Nasal cavity respiratory epithelium epithelial cell of viscerocranial mucosa (primary cell): ENCODE measurements around the gene GAGE12J. TPM values are rescaled to one million over a fixed set of nuclear protein-coding genes. Genes with fewer than 3 reads are reported as not detected.

Experiments
- total RNA-seq: library from RNA; depleted of rRNA; stranded (reverse); fragments of >200 nt; gene quantifications from 2 replicates; pipeline ENCODE4 v1.2.3, GENCODE V29; 2014

The GAGE12J gene
- not detected in 2 replicates for total RNA-seq

GRCh38 chrX:49321737-49322136, at the start of gene GAGE12J:
TSS of gene GAGE12J (plus strand) at chrX:49322037. CDS start at chrX:49323194, 1,157 bp downstream.

DNA sequence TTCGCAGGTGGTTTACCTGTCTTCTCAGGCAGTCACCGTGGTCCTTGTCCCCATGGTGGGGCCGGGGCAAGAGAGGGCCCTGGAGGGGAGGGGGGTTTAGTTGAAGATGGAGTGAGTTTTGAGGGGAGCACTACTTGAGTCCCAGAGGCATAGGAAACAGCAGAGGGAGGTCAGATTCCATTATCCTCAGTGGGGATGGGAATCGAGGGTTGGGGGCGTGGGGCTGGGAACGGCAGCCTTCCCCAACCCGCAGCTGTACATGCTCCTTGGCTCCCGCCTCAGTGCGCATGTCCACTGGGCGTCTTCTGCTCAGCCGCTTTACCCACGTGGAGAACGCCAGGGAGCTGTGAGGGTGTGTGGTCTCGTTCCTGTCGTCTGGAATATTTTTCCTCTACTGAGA, 18.5 kb upstream of the GAGE12J start, which contains the start of gene GAGE10:
GAGE10 (plus strand) TSS at position 301 of the 400 bp plus-strand sequence. CDS start 1,214 bp downstream, outside the sequence.

DNA sequence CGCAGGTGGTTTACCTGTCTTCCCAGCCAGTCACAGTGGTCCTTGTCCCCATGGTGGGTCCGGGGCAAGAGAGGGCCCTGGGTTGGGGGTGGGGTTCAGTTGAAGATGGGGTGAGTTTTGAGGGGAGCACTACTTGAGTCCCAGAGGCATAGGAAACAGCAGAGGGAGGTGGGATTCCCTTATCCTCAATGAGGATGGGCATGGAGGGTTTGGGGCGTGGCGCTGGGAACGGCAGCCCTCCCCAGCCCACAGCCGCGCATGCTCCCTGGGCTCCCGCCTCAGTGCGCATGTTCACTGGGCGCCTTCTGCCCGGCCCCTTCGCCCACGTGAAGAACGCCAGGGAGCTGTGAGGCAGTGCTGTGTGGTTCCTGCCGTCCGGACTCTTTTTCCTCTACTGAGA, 9.4 kb downstream of the GAGE12J start, which contains the start of gene GAGE13:
GAGE13 (plus strand) TSS at position 301 of the 400 bp plus-strand sequence. CDS start 1,156 bp downstream, outside the sequence.

Other genes with a start within 250 kb of the GAGE12J start
- gene PRAF2, start 248.0 kb upstream of the GAGE12J start, total RNA-seq = 2.1 and 5.4 TPM in 2 replicates
- 29.0 and 29.4 TPM in 2 replicates for gene WDR45, start 242.2 kb upstream of the GAGE12J start, total RNA-seq
- gene GPKOW, start 198.3 kb upstream of the GAGE12J start, total RNA-seq = 22.9 and 29.0 TPM in 2 replicates
- gene MAGIX, start 159.3 kb upstream of the GAGE12J start, total RNA-seq = 2.3 and 2.7 TPM in 2 replicates
- gene PLP2, start 150.1 kb upstream of the GAGE12J start, total RNA-seq = 17.1 and 24.4 TPM in 2 replicates
- gene PRICKLE3, start 135.7 kb upstream of the GAGE12J start, total RNA-seq = 19.5 and 38.1 TPM in 2 replicates
- gene SYP, start 121.8 kb upstream of the GAGE12J start, total RNA-seq = under 0.01 TPM in 1 of 2 replicates, not detected in the other
- under 0.01 and 0.07 TPM in 2 replicates for gene CACNA1F, start 88.7 kb upstream of the GAGE12J start, total RNA-seq
- gene CCDC22, start 86.6 kb upstream of the GAGE12J start, total RNA-seq = 11.3 and 13.9 TPM in 2 replicates
- 0.14 TPM in 1 of 2 replicates, not detected in the other for gene FOXP3, start 57.3 kb upstream of the GAGE12J start, total RNA-seq
- 4.1 and 9.0 TPM in 2 replicates for gene PPP1R3F, start 52.2 kb upstream of the GAGE12J start, total RNA-seq
- gene GAGE10, start 18.4 kb upstream of the GAGE12J start, total RNA-seq = not detected in 2 replicates
- not detected in 2 replicates for gene GAGE13, start 9.5 kb downstream of the GAGE12J start, total RNA-seq
- not detected in 2 replicates for gene GAGE12C, start 210.1 kb downstream of the GAGE12J start, total RNA-seq
- gene GAGE12D, start 219.7 kb downstream of the GAGE12J start, total RNA-seq = not detected in 2 replicates
- gene GAGE12E, start 229.3 kb downstream of the GAGE12J start, total RNA-seq = not detected in 2 replicates
- gene GAGE12F, start 238.8 kb downstream of the GAGE12J start, total RNA-seq = not detected in 2 replicates
- gene GAGE12G, start 248.4 kb downstream of the GAGE12J start, total RNA-seq = not detected in 2 replicates